ENCODE results near the gene SNX30. TPM values are rescaled to one million over a fixed set of nuclear protein-coding genes. Genes with fewer than 3 reads are reported as not detected.

SNX30 gene
- total RNA-seq, 2 experiments from 2014 or later = 5.5 to 7.2 TPM

GRCh38 chr9:112880650-112881049, 130.1 kb downstream of the SNX30 start:
- no peaks in the 10 kb centered on the region for H3K36me3 Mint-ChIP-seq (ENCODE audit: low read depth)
- ChIA-PET CTCF (interaction anchor here (0.7 kb wide), 1 partner anchor 23 kb away, joined by 3 read pairs; no protein-coding TSS in a partner anchor), POLR2A (no interaction called here)
- H3K4me3 Mint-ChIP-seq = no peak overlapping the region
- H3K27me3 Mint-ChIP-seq (ENCODE audit: low read depth) = peaks cover 4% of the 10 kb centered on the region
- ATAC-seq (no peak), DNase-seq (no peak)
- H3K9me3 Mint-ChIP-seq (ENCODE audit: insufficient read depth) = no peaks in the 10 kb centered on the region
- peaks cover 3% of the 10 kb centered on the region for H3K4me1 Mint-ChIP-seq (ENCODE audit: low read depth)
- H3K27ac Mint-ChIP-seq = no peak overlapping the region

GRCh38 chr9:112881331-112881730, 130.8 kb downstream of the SNX30 start:
- ChIA-PET POLR2A (no interaction called here), CTCF (interaction anchor here (0.7 kb wide), 1 partner anchor 22 kb away, joined by 3 read pairs; no protein-coding TSS in a partner anchor)
- Mint-ChIP-seq H3K9me3 (ENCODE audit: insufficient read depth) (no peaks in the 10 kb centered on the region), H3K4me3 (no peak overlapping the region), H3K4me1 (ENCODE audit: low read depth) (peaks cover 3% of the 10 kb centered on the region), H3K27ac (no peak overlapping the region), H3K36me3 (ENCODE audit: low read depth) (no peaks in the 10 kb centered on the region), H3K27me3 (ENCODE audit: low read depth) (peaks cover 4% of the 10 kb centered on the region)
- DNase-seq (no peak), ATAC-seq (no peak)

- ChIA-PET CTCF (interaction anchor here (1.5 to 2.4 kb wide), 2 partner anchors 9 to 19 kb away, joined by 4 to 11 read pairs; no protein-coding TSS in a partner anchor), POLR2A (no interaction called here)
- Mint-ChIP-seq H3K9me3 (ENCODE audit: insufficient read depth) (no peaks in the 10 kb centered on the region), H3K4me3 (no peak overlapping the region), H3K27ac (no peak overlapping the region), H3K27me3 (ENCODE audit: low read depth) (peaks cover 4% of the 10 kb centered on the region), H3K36me3 (ENCODE audit: low read depth) (no peaks in the 10 kb centered on the region), H3K4me1 (ENCODE audit: low read depth) (peaks cover 3% of the 10 kb centered on the region)
- ATAC-seq = no peak
- DNase-seq = no peak
Measured at GRCh38 chr9:112884101-112884500, 133.5 kb downstream of the SNX30 start.

GRCh38 chr9:112884721-112885120, 134.2 kb downstream of the SNX30 start:
- peaks cover 3% of the 10 kb centered on the region for H3K4me1 Mint-ChIP-seq (ENCODE audit: low read depth)
- H3K27me3 Mint-ChIP-seq (ENCODE audit: low read depth) = peaks cover 8% of the 10 kb centered on the region
- no peaks in the 10 kb centered on the region for H3K9me3 Mint-ChIP-seq (ENCODE audit: insufficient read depth)
- ATAC-seq (no peak), DNase-seq (no peak)
- POLR2A ChIA-PET = no interaction called here
- H3K27ac Mint-ChIP-seq = no peak overlapping the region
- H3K36me3 Mint-ChIP-seq (ENCODE audit: low read depth) = no peaks in the 10 kb centered on the region
- H3K4me3 Mint-ChIP-seq = no peak overlapping the region
- CTCF ChIA-PET = interaction anchor here (1.5 to 2.4 kb wide), 2 partner anchors 10 to 18 kb away, joined by 4 to 11 read pairs; no protein-coding TSS in a partner anchor

GRCh38 chr9:112885324-112885723, 134.8 kb downstream of the SNX30 start:
- POLR2A ChIA-PET = no interaction called here
- no peak overlapping the region for H3K4me3 Mint-ChIP-seq
- CTCF ChIA-PET = interaction anchor here (1.5 to 2.4 kb wide), 2 partner anchors 10 to 18 kb away, joined by 4 to 11 read pairs; no protein-coding TSS in a partner anchor
- peaks cover 13% of the 10 kb centered on the region for H3K27me3 Mint-ChIP-seq (ENCODE audit: low read depth)
- DNase-seq (no peak), ATAC-seq (no peak)
- peaks cover 3% of the 10 kb centered on the region for H3K4me1 Mint-ChIP-seq (ENCODE audit: low read depth)
- H3K9me3 Mint-ChIP-seq (ENCODE audit: insufficient read depth) = no peaks in the 10 kb centered on the region
- no peaks in the 10 kb centered on the region for H3K36me3 Mint-ChIP-seq (ENCODE audit: low read depth)
- H3K27ac Mint-ChIP-seq = no peak overlapping the region

- no peak for DNase-seq
- Mint-ChIP-seq H3K9me3 (ENCODE audit: insufficient read depth) (no peaks in the 10 kb centered on the region), H3K27ac (no peak overlapping the region), H3K4me1 (ENCODE audit: low read depth) (peaks cover 3% of the 10 kb centered on the region), H3K27me3 (ENCODE audit: low read depth) (peaks cover 19% of the 10 kb centered on the region), H3K36me3 (ENCODE audit: low read depth) (no peaks in the 10 kb centered on the region), H3K4me3 (no peak overlapping the region)
- POLR2A ChIA-PET = no interaction called here
- ATAC-seq = no peak
- CTCF ChIA-PET = interaction anchor here (1.6 kb wide), 1 partner anchor 41 kb away, joined by 5 read pairs; no protein-coding TSS in a partner anchor
Measured at GRCh38 chr9:112886351-112886750, 135.8 kb downstream of the SNX30 start.

GRCh38 chr9:112887381-112887780, 136.8 kb downstream of the SNX30 start:
- CTCF ChIA-PET = interaction anchor here (0.8 to 1.6 kb wide), 2 partner anchors 16 to 42 kb away, joined by 3 to 5 read pairs; no protein-coding TSS in a partner anchor
- ATAC-seq (no peak), DNase-seq (no peak)
- peaks cover 3% of the 10 kb centered on the region for H3K4me1 Mint-ChIP-seq (ENCODE audit: low read depth)
- no peaks in the 10 kb centered on the region for H3K9me3 Mint-ChIP-seq (ENCODE audit: insufficient read depth)
- H3K4me3 Mint-ChIP-seq = no peak overlapping the region
- POLR2A ChIA-PET = interaction anchor here (0.6 kb wide), 1 partner anchor 40 kb away, joined by 3 read pairs; no protein-coding TSS in a partner anchor
- H3K27ac Mint-ChIP-seq = no peak overlapping the region
- H3K36me3 Mint-ChIP-seq (ENCODE audit: low read depth) = no peaks in the 10 kb centered on the region
- peaks cover 30% of the 10 kb centered on the region for H3K27me3 Mint-ChIP-seq (ENCODE audit: low read depth)

- no peak for ATAC-seq
- DNase-seq = no peak
- Mint-ChIP-seq H3K4me1 (ENCODE audit: low read depth) (no peaks in the 10 kb centered on the region), H3K9me3 (ENCODE audit: insufficient read depth) (no peaks in the 10 kb centered on the region), H3K27me3 (ENCODE audit: low read depth) (peaks cover 38% of the 10 kb centered on the region), H3K36me3 (ENCODE audit: low read depth) (no peaks in the 10 kb centered on the region), H3K27ac (no peak within 1 kb of the TSS), H3K4me3 (no peak within 1 kb of the TSS)
- ChIA-PET POLR2A (no interaction called here), CTCF (no interaction called here)
Measured at GRCh38 chr9:112890106-112891081, 139.8 kb downstream of the SNX30 start, which contains the start of gene SLC46A2. Gene SLC46A2, minus strand, starts transcription at chr9:112890876. Its CDS starts 195 bp downstream, at chr9:112890681.

GRCh38 chr9:112891521-112891920, 141.0 kb downstream of the SNX30 start:
- CTCF ChIA-PET = no interaction called here
- POLR2A ChIA-PET = no interaction called here
- Mint-ChIP-seq H3K9me3 (ENCODE audit: insufficient read depth) (no peaks in the 10 kb centered on the region), H3K4me3 (no peak overlapping the region), H3K4me1 (ENCODE audit: low read depth) (peaks cover 6% of the 10 kb centered on the region), H3K27ac (no peak overlapping the region), H3K36me3 (ENCODE audit: low read depth) (no peaks in the 10 kb centered on the region), H3K27me3 (ENCODE audit: low read depth) (peaks cover 44% of the 10 kb centered on the region)
- DNase-seq = no peak
- no peak for ATAC-seq

- CTCF ChIA-PET = interaction anchor here (1.9 kb wide), 1 partner anchor 10 kb away, joined by 10 read pairs; no protein-coding TSS in a partner anchor
- Mint-ChIP-seq H3K4me3 (no peak overlapping the region), H3K9me3 (ENCODE audit: insufficient read depth) (no peaks in the 10 kb centered on the region), H3K4me1 (ENCODE audit: low read depth) (peaks cover 6% of the 10 kb centered on the region), H3K27ac (no peak overlapping the region), H3K27me3 (ENCODE audit: low read depth) (peaks cover 45% of the 10 kb centered on the region), H3K36me3 (ENCODE audit: low read depth) (no peaks in the 10 kb centered on the region)
- POLR2A ChIA-PET = no interaction called here
- DNase-seq (no peak), ATAC-seq (no peak)
Measured at GRCh38 chr9:112892981-112893380, 142.4 kb downstream of the SNX30 start.

- H3K27ac Mint-ChIP-seq = no peak overlapping the region
- no peaks in the 10 kb centered on the region for H3K9me3 Mint-ChIP-seq (ENCODE audit: insufficient read depth)
- peaks cover 53% of the 10 kb centered on the region for H3K27me3 Mint-ChIP-seq (ENCODE audit: low read depth)
- no peak for DNase-seq
- no peak for ATAC-seq
- peaks cover 6% of the 10 kb centered on the region for H3K4me1 Mint-ChIP-seq (ENCODE audit: low read depth)
- ChIA-PET POLR2A (interaction anchor here (0.6 kb wide), 1 partner anchor 325 kb away, joined by 3 read pairs; no protein-coding TSS in a partner anchor), CTCF (interaction anchor here (0.8 kb wide), 1 partner anchor 10 kb away, joined by 3 read pairs; no protein-coding TSS in a partner anchor)
- no peaks in the 10 kb centered on the region for H3K36me3 Mint-ChIP-seq (ENCODE audit: low read depth)
- H3K4me3 Mint-ChIP-seq = no peak overlapping the region
Measured at GRCh38 chr9:112894041-112894440, 143.5 kb downstream of the SNX30 start.

GRCh38 chr9:112894699-112895098, 144.1 kb downstream of the SNX30 start:
- no peak overlapping the region for H3K27ac Mint-ChIP-seq
- no peaks in the 10 kb centered on the region for H3K9me3 Mint-ChIP-seq (ENCODE audit: insufficient read depth)
- no peak for DNase-seq
- CTCF ChIA-PET = no interaction called here
- no peak overlapping the region for H3K4me3 Mint-ChIP-seq
- H3K36me3 Mint-ChIP-seq (ENCODE audit: low read depth) = no peaks in the 10 kb centered on the region
- POLR2A ChIA-PET = interaction anchor here (0.6 kb wide), 1 partner anchor 326 kb away, joined by 3 read pairs; no protein-coding TSS in a partner anchor
- peaks cover 6% of the 10 kb centered on the region for H3K4me1 Mint-ChIP-seq (ENCODE audit: low read depth)
- no peak for ATAC-seq
- H3K27me3 Mint-ChIP-seq (ENCODE audit: low read depth) = peaks cover 51% of the 10 kb centered on the region

Measured in activated CD8-positive, alpha-beta T cell treated with anti-CD3 and anti-CD28 coated beads, Interleukin-2, amount 10 ng/mL, durations not matched to agents 7 days and 5 days (primary cell).